GM19468 (cell line): Measurements from ENCODE around the gene RAB7B.
A peak's percentile ranks its signal among the peaks of the same experiment; 100 is the strongest.
"Not testable (repeated sequence)": the region's sequence is repeated elsewhere in the genome, so short reads cannot be mapped to it uniquely, and the experiment has no call there.

Experiments
- ATAC-seq: cut with Tn5 transposase; IDR thresholded peaks from one replicate; pipeline ENCODE4 v1.9.1; 2021; ENCODE audit warnings: mild to moderate bottlenecking, moderate library complexity, moderate number of reproducible peaks; ENCODE audit not compliant: unreplicated experiment; ENCODE audit errors: extremely low read depth

The RAB7B gene

GRCh38 chr1:206002871-206003801 lies at the start of gene RAB7B:
Gene RAB7B (minus strand): TSS chr1:206003395. CDS start chr1:205994135, 9,260 bp downstream.
- ATAC-seq: no peak

GRCh38 chr1:206052231-206052865 lies 49.2 kb upstream of the RAB7B start:
- ATAC-seq: not testable (repeated sequence)

GRCh38 chr1:206050655-206051235 lies 47.5 kb upstream of the RAB7B start:
- ATAC-seq: peak; percentile 78

GRCh38 chr1:206049919-206050600 lies 46.9 kb upstream of the RAB7B start:
- no peak for ATAC-seq

GRCh38 chr1:206049293-206049692 lies 46.1 kb upstream of the RAB7B start:
- ATAC-seq: no peak

GRCh38 chr1:206048582-206048981 lies 45.4 kb upstream of the RAB7B start:
- ATAC-seq: no peak

GRCh38 chr1:206047271-206047670 lies 44.1 kb upstream of the RAB7B start:
- no peak for ATAC-seq

GRCh38 chr1:206041640-206042039 lies 38.4 kb upstream of the RAB7B start:
- ATAC-seq: peak; percentile 31

GRCh38 chr1:206040328-206040727 lies 37.1 kb upstream of the RAB7B start:
- no peak for ATAC-seq

- ATAC-seq: no peak
Measured at GRCh38 chr1:206039046-206039973, 36.1 kb upstream of the RAB7B start.

- no peak for ATAC-seq
Measured at GRCh38 chr1:206037581-206037980, 34.4 kb upstream of the RAB7B start.

- ATAC-seq: no peak
Measured at GRCh38 chr1:206036663-206037455, 33.7 kb upstream of the RAB7B start.

GRCh38 chr1:206035027-206035426 lies 31.8 kb upstream of the RAB7B start:
- no peak for ATAC-seq

GRCh38 chr1:206032380-206033140 lies 29.4 kb upstream of the RAB7B start:
- ATAC-seq: no peak

- ATAC-seq: no peak
Measured at GRCh38 chr1:206030714-206031113, 27.5 kb upstream of the RAB7B start.

GRCh38 chr1:206030191-206030590 lies 27.0 kb upstream of the RAB7B start:
- no peak for ATAC-seq

GRCh38 chr1:206029484-206029883 lies 26.3 kb upstream of the RAB7B start:
- ATAC-seq: no peak

- ATAC-seq: no peak
Measured at GRCh38 chr1:206025283-206025820, 22.2 kb upstream of the RAB7B start.
